Ammon's horn (tissue), 1 donor: ENCODE data around the gene SLC25A23.
A peak's percentile ranks its signal among the peaks of the same experiment; 100 is the strongest.
"Not testable (repeated sequence)": the region's sequence is repeated elsewhere in the genome, so short reads cannot be mapped to it uniquely, and the experiment has no call there.

Experiments
- DNase-seq: peaks from one replicate; pipeline ENCODE4 v3.0.0-alpha.2; 2016; ENCODE audit warnings: low spot score

Gene SLC25A23

GRCh38 chr19:6457958-6458694, 1.5 kb downstream of the SLC25A23 start:
- DNase-seq, result peak; percentile 36

- DNase-seq, result peak; percentile 43
These were observed 3.7 kb downstream of the SLC25A23 start for GRCh38 chr19:6455924-6456323.

GRCh38 chr19:6453951-6454565, 5.5 kb downstream of the SLC25A23 start:
- DNase-seq, result no peak

GRCh38 chr19:6452899-6453298, 6.7 kb downstream of the SLC25A23 start:
- DNase-seq, result no peak

GRCh38 chr19:6452223-6452614, 7.4 kb downstream of the SLC25A23 start:
- DNase-seq, result no peak

GRCh38 chr19:6451583-6452222, 7.9 kb downstream of the SLC25A23 start:
- no peak for DNase-seq

GRCh38 chr19:6450166-6450565, 9.4 kb downstream of the SLC25A23 start:
- DNase-seq, result no peak

- DNase-seq, result no peak
These were observed 11.5 kb downstream of the SLC25A23 start for GRCh38 chr19:6448045-6448444.

- DNase-seq, result no peak
These were observed 13.1 kb downstream of the SLC25A23 start for GRCh38 chr19:6446452-6446851.

- no peak for DNase-seq
These were observed 15.6 kb downstream of the SLC25A23 start for GRCh38 chr19:6443986-6444385.

GRCh38 chr19:6442087-6442688, 17.4 kb downstream of the SLC25A23 start:
- DNase-seq, result no peak

GRCh38 chr19:6440905-6441304, 18.7 kb downstream of the SLC25A23 start:
- DNase-seq, result no peak

GRCh38 chr19:6439743-6440142, 19.8 kb downstream of the SLC25A23 start:
- no peak for DNase-seq

- no peak for DNase-seq
These were observed 25.9 kb downstream of the SLC25A23 start, which contains the start of gene SLC25A41 for GRCh38 chr19:6433663-6434062. SLC25A41 (minus strand) TSS chr19:6433763; CDS start chr19:6433693, 70 bp downstream.

GRCh38 chr19:6433165-6433564, 26.4 kb downstream of the SLC25A23 start:
- no peak for DNase-seq

- no peak for DNase-seq
These were observed 27.7 kb downstream of the SLC25A23 start for GRCh38 chr19:6431891-6432290.

GRCh38 chr19:6429419-6430221, 30.0 kb downstream of the SLC25A23 start:
- DNase-seq, result no peak

GRCh38 chr19:6428692-6429418, 30.7 kb downstream of the SLC25A23 start:
- DNase-seq, result not testable (repeated sequence)

GRCh38 chr19:6427131-6427530, 32.5 kb downstream of the SLC25A23 start:
- DNase-seq, result no peak

GRCh38 chr19:6425732-6426620, 33.6 kb downstream of the SLC25A23 start:
- DNase-seq, result no peak
